HEK293 (cell line): ENCODE measurements around the gene PARD3B.

ENCODE experiments used
- CTCF ChIA-PET: fragments of 350-600 bp; formaldehyde crosslinking; extraction: SDS; loops from one replicate; lab custom pipeline; 2021; ENCODE audit warnings: antibody characterized with exemption; lab: Yijun Ruan, JAX
- POLR2A ChIA-PET: fragments of 300-600 bp; formaldehyde crosslinking; extraction: SDS; loops from one replicate; lab custom pipeline; 2020; ENCODE audit warnings: antibody characterized with exemption, inconsistent platforms; lab: Yijun Ruan, JAX
- H3K27ac ChIP-seq: fragments of 200-500 bp; sonication (Bioruptor generic); 2 replicates; pipeline ENCODE4 v1.5.1; 2014; ENCODE audit warnings: low read depth, low read length, control low read depth, inconsistent platforms; ENCODE audit errors: extremely low read depth
- H3K36me3 ChIP-seq, 2 experiments: fragments of 200-500 bp in 1 of 2; sonication (Bioruptor generic) in 1 of 2; 1 replicate in 1 of 2; 2 replicates in 1 of 2; pipeline ENCODE4 v1.5.1; 2014 to 2017; ENCODE audit warnings: inconsistent platforms in 2 of 2, low read length in 2 of 2; ENCODE audit not compliant: control insufficient read depth in 2 of 2, insufficient read depth in 1 of 2
- H3K4me1 ChIP-seq: fragments of 200-500 bp; sonication (Bioruptor generic); 2 replicates; pipeline ENCODE4 v1.5.1; 2014; ENCODE audit warnings: mild to moderate bottlenecking, low read length, inconsistent platforms; ENCODE audit not compliant: control insufficient read depth, insufficient read depth
- H3K4me3 ChIP-seq: 2 replicates; pipeline ENCODE4 v1.5.1; 2011; ENCODE audit warnings: low read depth, mild to moderate bottlenecking, control low read depth, low read length, moderate library complexity
- H3K9me3 ChIP-seq: fragments of 200-500 bp; sonication (Bioruptor generic); 2 replicates; pipeline ENCODE4 v1.5.1; 2014; ENCODE audit warnings: low read depth, low read length, inconsistent platforms; ENCODE audit not compliant: control insufficient read depth, insufficient read depth
- MZF1 ChIP-seq: fragments of 450-650 bp; formaldehyde crosslinking; IDR thresholded peaks from 2 replicates; pipeline ENCODE4 v1.5.1; 2017; ENCODE audit warnings: missing biosample characterization, missing genetic modification characterization, borderline replicate concordance
- TCF7L2 ChIP-seq: IDR thresholded peaks from 2 replicates; pipeline ENCODE4 v1.6.1; 2011; ENCODE audit warnings: low read depth, mild to moderate bottlenecking, inconsistent platforms, low read length, moderate library complexity, borderline replicate concordance
- ZNF121 ChIP-seq: fragments of 450-650 bp; formaldehyde crosslinking; IDR thresholded peaks from 2 replicates; pipeline ENCODE4 v1.5.1; 2016; ENCODE audit warnings: missing biosample characterization, missing genetic modification characterization
- ZNF23 ChIP-seq: fragments of 450-650 bp; formaldehyde crosslinking; IDR thresholded peaks from 2 replicates; pipeline ENCODE4 v1.5.1; 2016; ENCODE audit warnings: missing biosample characterization, missing genetic modification characterization, borderline replicate concordance
- ZNF433 ChIP-seq: fragments of 450-650 bp; formaldehyde crosslinking; IDR thresholded peaks from 2 replicates; pipeline ENCODE4 v1.5.1; 2016; ENCODE audit warnings: missing biosample characterization, missing genetic modification characterization, low read depth
- ZNF48 ChIP-seq: fragments of 450-650 bp; formaldehyde crosslinking; IDR thresholded peaks from 2 replicates; pipeline ENCODE4 v1.5.1; 2016; ENCODE audit warnings: missing biosample characterization, missing genetic modification characterization
- ZNF510 ChIP-seq: fragments of 450-650 bp; formaldehyde crosslinking; IDR thresholded peaks from 2 replicates; pipeline ENCODE4 v1.5.1; 2018; ENCODE audit warnings: mild to moderate bottlenecking, missing genetic modification characterization, missing biosample characterization; ENCODE audit not compliant: insufficient replicate concordance
- ZNF544 ChIP-seq: fragments of 450-650 bp; formaldehyde crosslinking; IDR thresholded peaks from 2 replicates; pipeline ENCODE4 v1.5.0; 2017; ENCODE audit warnings: missing biosample characterization, missing genetic modification characterization
- ZNF658 ChIP-seq: fragments of 450-650 bp; formaldehyde crosslinking; IDR thresholded peaks from 2 replicates; pipeline ENCODE4; 2016; ENCODE audit warnings: missing biosample characterization, missing genetic modification characterization
- ZNF792 ChIP-seq: fragments of 450-650 bp; formaldehyde crosslinking; IDR thresholded peaks from 2 replicates; pipeline ENCODE4 v1.5.1; 2016; ENCODE audit warnings: missing biosample characterization, missing genetic modification characterization
- ZSCAN23 ChIP-seq: fragments of 450-650 bp; formaldehyde crosslinking; IDR thresholded peaks from 2 replicates; pipeline ENCODE4 v1.5.1; 2016; ENCODE audit warnings: missing biosample characterization, missing genetic modification characterization
- TF ChIP-seq, protein P1 (sequence below): fragments of 450-650 bp; formaldehyde crosslinking; IDR thresholded peaks from 2 replicates; pipeline ENCODE4 v1.5.1; 2016; ENCODE audit warnings: missing biosample characterization, missing genetic modification characterization, borderline replicate concordance
- TF ChIP-seq, protein P2 (sequence below): fragments of 450-650 bp; formaldehyde crosslinking; IDR thresholded peaks from 2 replicates; pipeline ENCODE4 v1.5.1; 2016; ENCODE audit warnings: missing biosample characterization, missing genetic modification characterization
- TF ChIP-seq, protein P3 (sequence below): fragments of 450-650 bp; formaldehyde crosslinking; IDR thresholded peaks from 2 replicates; pipeline ENCODE4 v1.5.1; 2016; ENCODE audit warnings: missing biosample characterization, missing genetic modification characterization

Gene PARD3B

DNA sequence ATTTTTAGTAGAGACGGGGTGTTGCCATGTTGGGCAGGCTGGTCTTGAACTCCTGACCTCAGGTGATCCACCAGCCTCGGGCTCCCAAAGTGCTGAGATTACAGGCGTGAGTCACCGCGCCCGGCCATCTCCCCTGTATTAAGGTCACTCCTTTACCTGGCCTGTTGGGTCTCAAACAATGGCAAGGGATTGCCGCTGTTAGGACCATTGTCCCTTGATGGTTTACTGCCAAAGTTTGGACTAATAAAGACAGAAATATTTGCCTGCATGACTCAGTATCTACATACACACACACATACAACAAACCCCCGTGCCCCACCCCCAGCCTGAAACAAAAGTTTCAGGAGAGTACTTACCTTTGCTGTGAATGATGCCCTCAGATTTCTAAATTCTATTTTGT is 16.5 kb downstream of the PARD3B start:
- no peak overlapping the region for H3K27ac ChIP-seq
- H3K4me3 ChIP-seq = no peak overlapping the region
- TF ChIP-seq TCF7L2 (no peak), ZNF544 (no peak), MZF1 (no peak)
- no peaks in the 10 kb centered on the region for H3K36me3 ChIP-seq
- no peaks in the 10 kb centered on the region for H3K4me1 ChIP-seq
- H3K9me3 ChIP-seq = no peaks in the 10 kb centered on the region
- ChIA-PET POLR2A (interaction anchor here (0.5 kb wide), 1 partner anchor 371 kb away, joined by 3 read pairs; no protein-coding TSS in a partner anchor), CTCF (no interaction called here)

DNA sequence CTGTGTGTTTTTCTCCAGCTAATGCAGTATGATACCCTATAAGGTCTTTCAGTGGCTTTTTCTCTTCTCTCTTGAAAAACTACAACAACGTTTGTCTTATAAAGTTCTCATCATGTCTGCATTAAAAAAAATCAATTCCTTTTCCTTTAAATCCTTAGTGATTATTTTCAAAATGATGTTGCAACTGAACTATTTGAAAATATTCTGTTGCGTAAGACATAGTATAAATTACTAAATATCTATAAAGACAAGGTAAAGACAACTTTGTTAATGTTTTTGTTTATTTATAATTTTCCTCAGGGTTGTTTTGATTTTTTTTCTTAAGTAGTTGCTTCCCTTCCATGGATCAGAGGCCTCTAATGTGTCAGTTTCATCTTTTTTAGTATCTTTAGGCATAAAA is 21.2 kb downstream of the PARD3B start:
- TF ChIP-seq, protein P1, sequence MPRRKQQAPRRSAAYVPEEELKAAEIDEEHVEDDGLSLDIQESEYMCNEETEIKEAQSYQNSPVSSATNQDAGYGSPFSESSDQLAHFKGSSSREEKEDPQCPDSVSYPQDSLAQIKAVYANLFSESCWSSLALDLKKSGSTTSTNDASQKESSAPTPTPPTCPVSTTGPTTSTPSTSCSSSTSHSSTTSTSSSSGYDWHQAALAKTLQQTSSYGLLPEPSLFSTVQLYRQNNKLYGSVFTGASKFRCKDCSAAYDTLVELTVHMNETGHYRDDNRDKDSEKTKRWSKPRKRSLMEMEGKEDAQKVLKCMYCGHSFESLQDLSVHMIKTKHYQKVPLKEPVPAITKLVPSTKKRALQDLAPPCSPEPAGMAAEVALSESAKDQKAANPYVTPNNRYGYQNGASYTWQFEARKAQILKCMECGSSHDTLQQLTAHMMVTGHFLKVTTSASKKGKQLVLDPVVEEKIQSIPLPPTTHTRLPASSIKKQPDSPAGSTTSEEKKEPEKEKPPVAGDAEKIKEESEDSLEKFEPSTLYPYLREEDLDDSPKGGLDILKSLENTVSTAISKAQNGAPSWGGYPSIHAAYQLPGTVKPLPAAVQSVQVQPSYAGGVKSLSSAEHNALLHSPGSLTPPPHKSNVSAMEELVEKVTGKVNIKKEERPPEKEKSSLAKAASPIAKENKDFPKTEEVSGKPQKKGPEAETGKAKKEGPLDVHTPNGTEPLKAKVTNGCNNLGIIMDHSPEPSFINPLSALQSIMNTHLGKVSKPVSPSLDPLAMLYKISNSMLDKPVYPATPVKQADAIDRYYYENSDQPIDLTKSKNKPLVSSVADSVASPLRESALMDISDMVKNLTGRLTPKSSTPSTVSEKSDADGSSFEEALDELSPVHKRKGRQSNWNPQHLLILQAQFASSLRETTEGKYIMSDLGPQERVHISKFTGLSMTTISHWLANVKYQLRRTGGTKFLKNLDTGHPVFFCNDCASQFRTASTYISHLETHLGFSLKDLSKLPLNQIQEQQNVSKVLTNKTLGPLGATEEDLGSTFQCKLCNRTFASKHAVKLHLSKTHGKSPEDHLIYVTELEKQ = no peak
- no peak for TF ChIP-seq ZSCAN23 (tag by site-specific recombination)
- TF ChIP-seq, protein P2, sequence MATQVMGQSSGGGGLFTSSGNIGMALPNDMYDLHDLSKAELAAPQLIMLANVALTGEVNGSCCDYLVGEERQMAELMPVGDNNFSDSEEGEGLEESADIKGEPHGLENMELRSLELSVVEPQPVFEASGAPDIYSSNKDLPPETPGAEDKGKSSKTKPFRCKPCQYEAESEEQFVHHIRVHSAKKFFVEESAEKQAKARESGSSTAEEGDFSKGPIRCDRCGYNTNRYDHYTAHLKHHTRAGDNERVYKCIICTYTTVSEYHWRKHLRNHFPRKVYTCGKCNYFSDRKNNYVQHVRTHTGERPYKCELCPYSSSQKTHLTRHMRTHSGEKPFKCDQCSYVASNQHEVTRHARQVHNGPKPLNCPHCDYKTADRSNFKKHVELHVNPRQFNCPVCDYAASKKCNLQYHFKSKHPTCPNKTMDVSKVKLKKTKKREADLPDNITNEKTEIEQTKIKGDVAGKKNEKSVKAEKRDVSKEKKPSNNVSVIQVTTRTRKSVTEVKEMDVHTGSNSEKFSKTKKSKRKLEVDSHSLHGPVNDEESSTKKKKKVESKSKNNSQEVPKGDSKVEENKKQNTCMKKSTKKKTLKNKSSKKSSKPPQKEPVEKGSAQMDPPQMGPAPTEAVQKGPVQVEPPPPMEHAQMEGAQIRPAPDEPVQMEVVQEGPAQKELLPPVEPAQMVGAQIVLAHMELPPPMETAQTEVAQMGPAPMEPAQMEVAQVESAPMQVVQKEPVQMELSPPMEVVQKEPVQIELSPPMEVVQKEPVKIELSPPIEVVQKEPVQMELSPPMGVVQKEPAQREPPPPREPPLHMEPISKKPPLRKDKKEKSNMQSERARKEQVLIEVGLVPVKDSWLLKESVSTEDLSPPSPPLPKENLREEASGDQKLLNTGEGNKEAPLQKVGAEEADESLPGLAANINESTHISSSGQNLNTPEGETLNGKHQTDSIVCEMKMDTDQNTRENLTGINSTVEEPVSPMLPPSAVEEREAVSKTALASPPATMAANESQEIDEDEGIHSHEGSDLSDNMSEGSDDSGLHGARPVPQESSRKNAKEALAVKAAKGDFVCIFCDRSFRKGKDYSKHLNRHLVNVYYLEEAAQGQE (tag by site-specific recombination) = no peak
- TF ChIP-seq, protein P3, sequence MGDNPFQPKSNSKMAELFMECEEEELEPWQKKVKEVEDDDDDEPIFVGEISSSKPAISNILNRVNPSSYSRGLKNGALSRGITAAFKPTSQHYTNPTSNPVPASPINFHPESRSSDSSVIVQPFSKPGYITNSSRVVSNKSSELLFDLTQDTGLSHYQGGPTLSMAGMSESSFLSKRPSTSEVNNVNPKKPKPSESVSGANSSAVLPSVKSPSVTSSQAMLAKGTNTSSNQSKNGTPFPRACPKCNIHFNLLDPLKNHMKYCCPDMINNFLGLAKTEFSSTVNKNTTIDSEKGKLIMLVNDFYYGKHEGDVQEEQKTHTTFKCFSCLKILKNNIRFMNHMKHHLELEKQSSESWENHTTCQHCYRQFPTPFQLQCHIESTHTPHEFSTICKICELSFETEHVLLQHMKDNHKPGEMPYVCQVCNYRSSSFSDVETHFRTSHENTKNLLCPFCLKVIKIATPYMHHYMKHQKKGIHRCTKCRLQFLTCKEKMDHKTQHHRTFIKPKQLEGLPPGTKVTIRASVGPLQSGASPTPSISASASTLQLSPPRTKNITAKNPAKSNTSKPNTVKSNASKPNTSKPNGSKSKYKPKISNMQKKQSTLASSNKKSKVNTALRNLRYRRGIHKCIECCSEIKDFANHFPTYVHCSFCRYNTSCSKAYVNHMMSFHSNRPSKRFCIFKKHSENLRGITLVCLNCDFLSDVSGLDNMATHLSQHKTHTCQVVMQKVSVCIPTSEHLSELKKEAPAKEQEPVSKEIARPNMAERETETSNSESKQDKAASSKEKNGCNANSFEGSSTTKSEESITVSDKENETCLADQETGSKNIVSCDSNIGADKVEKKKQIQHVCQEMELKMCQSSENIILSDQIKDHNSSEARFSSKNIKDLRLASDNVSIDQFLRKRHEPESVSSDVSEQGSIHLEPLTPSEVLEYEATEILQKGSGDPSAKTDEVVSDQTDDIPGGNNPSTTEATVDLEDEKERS (tag by site-specific recombination) = no peak
- TF ChIP-seq ZNF658 (tag by site-specific recombination) = no peak
- no peak for TF ChIP-seq ZNF792 (tag by site-specific recombination)
- no peak for TF ChIP-seq ZNF433 (tag by site-specific recombination)
- no peak for TF ChIP-seq ZNF510 (tag by site-specific recombination)
- no peak for TF ChIP-seq ZNF48 (tag by site-specific recombination)
- no peak for TF ChIP-seq ZNF121 (tag by site-specific recombination)
- no peak for TF ChIP-seq ZNF23 (tag by site-specific recombination)
- H3K36me3 ChIP-seq = no peaks in the 10 kb centered on the region
- CTCF ChIA-PET = no interaction called here
- no peak overlapping the region for H3K27ac ChIP-seq
- no peaks in the 10 kb centered on the region for H3K4me1 ChIP-seq
- no peaks in the 10 kb centered on the region for H3K9me3 ChIP-seq
- POLR2A ChIA-PET = no interaction called here
- H3K4me3 ChIP-seq = no peak overlapping the region
